GM18870 (cell line): Measurements from ENCODE around the gene SDHC.
A peak's percentile ranks its signal among the peaks of the same experiment; 100 is the strongest.

Experiments used
- ATAC-seq: cut with Tn5 transposase; IDR thresholded peaks from one replicate; pipeline ENCODE4 v1.9.1; 2021; ENCODE audit warnings: moderate library complexity; ENCODE audit not compliant: unreplicated experiment

The SDHC gene, protein sequence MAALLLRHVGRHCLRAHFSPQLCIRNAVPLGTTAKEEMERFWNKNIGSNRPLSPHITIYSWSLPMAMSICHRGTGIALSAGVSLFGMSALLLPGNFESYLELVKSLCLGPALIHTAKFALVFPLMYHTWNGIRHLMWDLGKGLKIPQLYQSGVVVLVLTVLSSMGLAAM

DNA sequence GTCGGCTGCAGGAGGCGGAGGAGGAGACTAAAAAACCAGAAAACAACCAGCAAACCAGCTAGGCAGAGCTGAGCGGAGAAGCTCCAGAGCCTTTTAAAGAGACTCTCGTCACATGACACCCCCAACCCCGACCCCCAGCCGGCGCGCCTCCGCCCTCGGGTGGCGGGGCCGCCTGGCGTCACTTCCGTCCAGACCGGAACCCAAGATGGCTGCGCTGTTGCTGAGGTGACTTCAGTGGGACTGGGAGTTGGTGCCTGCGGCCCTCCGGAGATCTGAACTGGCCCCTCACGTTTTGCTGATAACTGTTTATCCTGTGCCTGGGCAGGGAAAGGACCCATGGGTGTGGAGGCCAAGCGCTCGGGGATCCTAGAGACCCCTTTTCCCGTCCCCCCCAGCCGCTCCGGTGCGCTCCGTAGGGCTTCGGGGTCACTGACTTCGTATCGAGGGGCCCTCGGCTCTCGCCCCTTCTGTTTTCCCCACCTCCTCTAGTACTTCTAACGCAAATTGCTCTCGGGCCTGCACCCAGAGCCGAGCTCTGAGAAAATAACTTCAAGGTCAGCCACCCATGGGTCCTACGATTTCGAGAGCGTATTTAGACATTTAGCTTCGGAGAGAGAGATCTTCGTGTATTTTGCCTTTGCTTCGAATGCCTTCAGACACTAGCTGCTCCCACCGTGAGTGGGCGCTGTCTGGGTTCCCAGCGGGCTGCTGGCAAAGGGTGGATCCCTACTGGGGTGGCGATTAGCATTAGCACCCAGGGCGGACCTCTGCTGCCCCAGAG, at the start of gene SDHC:
Gene SDHC, plus strand, starts transcription at position 181 of the 781 bp plus-strand sequence. Its CDS starts 25 bp downstream, at position 206.
- peak; percentile 83 for ATAC-seq

DNA sequence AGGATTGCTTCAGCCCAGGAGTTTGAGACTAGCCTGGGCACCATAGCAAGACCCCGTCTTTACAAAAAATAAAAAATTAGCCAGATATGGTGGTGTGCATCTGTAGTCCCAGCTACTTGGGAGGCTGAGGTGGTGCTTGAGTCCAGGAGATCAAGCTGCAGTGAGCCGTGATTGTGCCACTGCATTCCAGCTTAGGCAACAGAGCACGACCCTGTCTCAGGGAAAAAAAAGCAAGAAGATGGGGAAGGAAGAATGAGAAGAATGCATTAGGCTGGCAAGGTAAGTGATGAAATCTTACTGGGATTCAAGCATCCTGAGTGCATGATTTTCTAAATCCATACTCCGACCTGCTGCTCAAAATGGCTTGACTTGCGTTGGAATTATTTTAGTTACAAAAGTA, 48.9 kb upstream of the SDHC start:
- ATAC-seq = no peak

DNA sequence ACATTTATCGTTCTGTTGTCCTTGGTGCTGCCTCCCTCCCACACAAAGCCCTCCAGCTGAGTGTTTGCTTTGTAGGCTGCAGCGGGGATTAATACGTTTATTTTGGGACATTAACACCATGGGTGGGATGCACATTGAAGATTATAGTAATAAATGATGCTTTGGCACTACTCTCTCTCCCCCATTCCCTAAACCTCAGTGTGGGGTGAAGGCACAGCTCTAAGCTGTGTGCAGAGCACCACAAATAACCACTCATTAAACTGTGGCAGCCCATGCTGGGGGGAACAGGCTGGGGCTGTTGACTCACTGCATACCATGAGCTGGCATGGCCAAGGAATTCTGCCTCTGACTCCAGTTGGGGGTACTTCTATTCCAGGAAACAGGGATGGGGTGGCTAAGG, 48.0 kb upstream of the SDHC start:
- ATAC-seq = no peak

DNA sequence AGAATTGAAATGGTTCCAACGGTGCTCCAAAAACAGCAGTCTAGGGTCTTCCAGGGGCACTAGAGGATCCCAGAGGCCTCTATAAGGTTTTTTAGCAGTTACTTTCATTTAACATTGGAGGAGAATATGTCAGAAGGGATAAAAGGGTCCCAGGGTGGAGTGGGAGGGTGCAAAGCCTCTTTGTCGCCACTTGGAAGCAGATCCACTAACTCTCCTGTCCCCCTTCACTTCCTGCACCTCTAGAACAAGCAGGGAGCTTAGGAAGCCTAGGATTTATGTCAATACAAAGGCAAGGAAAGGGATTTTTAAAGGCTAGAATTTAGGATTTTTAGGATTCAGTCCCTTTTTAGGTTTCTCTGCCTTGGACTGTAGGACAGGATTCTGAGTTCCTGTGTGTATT, 47.3 kb upstream of the SDHC start:
- no peak for ATAC-seq

DNA sequence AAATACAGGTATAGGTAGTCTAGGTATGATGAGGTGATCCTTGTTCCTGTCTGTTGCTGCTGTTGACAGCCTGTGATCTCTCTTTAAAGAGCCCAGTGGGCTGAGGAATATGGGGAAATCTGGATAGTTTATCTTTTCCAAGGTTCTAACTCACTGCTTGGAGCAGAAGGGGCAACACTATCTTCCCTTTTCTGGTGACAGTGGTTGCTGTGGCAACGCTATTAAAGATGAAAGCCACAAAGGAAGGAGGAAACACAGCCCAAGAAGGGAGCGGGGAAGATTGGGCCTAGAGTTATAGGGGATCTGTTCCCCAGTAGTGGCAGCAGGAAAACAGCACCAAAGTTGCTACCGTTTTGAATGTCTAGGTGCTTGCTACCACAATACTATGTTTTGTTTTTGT, 46.9 kb upstream of the SDHC start:
- no peak for ATAC-seq

DNA sequence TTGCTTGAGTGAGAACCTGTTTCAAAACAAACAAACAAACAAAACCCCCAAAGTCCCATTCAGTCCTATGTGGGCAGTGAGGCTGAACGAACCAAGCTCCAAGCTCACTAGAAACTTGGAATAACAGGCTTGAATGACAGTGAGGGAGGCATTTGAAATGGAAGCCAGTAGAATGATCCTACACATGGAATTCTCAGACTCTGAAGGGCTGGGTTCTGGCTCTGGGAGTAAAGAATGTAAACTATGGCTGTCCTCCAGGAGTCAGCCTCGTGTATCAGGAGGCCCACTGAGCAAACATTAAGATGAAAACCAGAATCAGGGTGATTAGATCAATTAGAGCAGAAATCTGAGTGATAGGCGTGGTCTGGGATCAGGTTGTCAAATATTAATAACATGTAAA, 40.8 kb upstream of the SDHC start:
- no peak for ATAC-seq

DNA sequence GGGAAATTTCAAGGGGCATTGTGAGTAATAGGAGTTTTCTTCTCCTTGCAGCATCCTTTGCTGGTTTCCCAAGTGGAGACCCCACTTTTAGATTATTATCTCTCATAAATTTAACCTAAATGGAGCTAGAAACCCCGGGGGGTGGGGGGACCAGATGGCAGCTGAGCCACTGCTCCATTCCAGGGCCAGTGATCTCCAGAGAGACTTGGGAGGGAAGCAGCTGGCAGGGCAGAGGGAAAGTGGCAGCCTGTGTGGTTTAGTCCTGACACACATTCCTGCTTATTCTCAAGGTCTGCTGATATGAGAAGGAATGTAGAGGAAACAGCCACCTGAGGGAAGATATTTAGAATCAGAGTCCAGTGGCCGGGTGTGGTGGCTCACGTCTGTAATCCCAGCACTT, 39.3 kb upstream of the SDHC start:
- no peak for ATAC-seq

DNA sequence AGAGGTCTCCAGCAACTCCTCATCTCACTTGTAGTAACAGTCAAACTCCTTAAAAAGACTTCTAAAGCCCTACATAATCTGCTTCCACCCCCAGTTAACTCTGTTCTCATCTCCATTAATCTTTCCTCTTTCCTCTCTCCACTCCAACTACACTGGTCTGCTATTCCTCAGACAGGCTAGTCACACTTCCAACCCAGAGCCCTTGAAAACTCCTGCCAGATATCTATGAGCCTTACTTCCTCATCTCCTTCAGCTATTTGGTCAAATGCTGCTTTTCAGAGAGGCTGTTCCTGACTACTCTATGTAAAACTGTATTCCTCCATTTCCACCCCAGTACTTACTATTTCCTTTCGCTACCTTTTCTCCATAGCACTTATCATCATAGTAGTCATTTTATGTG, 31.2 kb upstream of the SDHC start:
- no peak for ATAC-seq

DNA sequence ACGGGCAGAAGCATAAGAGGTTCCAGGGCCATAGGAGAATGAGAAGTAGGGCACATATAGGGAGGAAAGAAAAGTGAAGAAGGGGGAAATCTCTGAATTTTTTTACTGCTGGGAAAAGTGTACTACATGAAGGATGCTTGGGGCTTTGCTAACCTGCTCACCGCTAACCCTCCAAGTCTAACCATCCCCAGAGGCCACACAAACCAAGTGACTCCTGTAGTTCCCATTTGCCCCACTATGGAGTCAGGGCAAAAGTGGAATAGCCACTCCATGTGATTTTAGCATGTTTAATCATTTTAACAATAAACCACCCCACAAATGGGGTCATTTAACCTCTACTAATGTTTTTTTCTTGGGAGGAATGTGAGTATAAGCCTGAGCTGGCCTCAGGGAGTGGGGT, 29.1 kb upstream of the SDHC start:
- no peak for ATAC-seq

DNA sequence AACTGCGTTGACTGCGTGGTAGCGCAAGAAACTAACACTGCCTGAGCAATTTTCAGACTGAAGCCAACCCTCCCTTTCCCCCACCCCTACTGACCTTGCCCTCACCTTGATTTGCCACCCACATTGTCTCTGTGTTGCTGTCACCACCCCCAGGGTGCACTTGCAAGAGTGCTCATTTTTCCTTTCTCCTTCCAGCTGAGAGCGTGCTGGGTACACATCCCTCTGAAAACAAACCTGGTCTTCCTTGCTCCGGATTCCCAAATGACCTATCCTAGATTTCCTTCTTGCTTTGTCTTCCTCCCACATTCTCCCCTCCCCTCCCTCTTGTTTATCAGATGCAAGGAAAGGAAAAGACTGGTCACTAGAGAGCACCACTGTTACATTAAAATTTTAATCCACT, 28.7 kb upstream of the SDHC start:
- ATAC-seq = no peak

DNA sequence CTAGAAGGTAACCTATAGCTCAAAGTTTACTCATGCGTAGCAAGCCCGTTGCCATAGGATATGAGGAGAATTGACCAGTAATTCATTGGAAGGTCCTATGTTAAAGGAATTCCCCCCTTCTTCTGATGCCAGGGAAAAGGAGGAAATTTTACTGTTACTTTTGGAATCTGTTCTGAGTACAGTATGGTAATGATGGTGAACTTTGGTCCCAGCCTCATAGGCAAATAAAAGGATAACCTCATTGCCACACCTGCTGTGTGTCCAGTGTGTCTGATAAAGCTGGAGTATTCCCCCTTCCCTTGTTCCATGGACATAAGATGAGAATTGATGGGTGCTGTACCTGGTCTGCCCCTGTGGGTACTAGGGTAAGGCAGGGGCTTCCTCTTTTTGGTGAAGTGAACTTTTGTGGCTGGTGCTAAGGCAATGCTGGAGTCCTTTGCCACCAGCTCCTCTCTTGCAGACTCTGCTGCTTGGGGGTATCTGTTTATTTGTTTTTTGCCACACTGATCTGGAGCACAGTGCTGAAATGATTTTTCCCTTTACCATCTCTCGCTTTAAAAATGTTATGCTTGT, 26.6 kb upstream of the SDHC start:
- no peak for ATAC-seq

DNA sequence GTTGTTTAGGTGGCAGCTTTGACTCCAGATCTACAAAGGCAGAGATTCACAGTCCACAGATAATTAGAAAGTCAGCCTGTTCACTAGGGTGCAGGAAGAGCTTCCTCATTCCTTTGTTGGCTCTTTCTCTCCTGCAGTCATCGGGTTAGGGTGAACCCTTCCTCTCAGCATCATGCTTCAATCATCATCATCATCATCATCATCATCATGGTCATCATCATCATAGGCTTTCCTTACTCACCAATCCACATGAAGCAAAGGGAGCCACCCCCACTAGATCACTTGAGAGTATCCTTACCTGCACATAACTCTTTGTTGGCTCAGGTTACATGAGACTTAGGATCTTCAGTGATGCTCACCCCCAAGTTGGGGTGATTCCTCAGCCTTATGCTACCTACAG, 23.4 kb upstream of the SDHC start:
- ATAC-seq = no peak

DNA sequence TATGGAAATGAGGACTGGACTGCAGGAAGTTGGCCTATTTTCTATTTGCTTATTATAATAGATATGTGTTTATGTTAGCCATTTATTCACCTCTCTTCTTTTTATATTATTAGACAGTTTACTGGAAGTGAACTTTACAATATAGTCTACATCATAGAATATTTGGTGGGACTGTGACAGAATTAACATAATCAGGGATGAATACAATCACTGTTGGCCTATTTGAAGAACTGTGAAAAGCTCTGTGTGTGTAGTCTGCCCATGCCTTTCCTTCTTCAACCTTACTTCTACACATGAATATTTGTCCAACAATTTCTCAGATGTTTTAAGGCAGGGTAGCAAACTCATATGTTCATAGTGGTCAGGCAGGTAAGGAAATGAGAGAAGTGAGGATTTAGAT, 16.8 kb upstream of the SDHC start:
- no peak for ATAC-seq

DNA sequence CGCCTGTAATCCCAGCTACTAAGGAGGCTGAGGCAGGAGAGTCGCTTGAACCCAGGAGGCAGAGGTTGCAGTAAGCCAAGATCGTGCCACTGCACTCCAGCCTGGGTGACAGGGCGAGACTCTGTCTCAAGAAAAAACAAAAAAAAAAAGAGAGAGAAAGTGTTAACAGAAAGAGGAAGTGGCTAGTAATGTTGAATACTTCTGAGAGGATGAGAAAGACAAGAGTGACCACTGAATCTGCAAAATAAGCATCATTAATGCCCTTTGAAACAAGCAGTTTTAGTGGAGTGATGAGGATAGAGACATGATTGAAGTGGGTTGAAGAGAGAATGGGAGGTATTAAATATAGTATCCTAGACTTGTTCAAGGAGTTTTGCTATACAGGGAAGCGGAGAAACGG, 16.1 kb upstream of the SDHC start:
- no peak for ATAC-seq

DNA sequence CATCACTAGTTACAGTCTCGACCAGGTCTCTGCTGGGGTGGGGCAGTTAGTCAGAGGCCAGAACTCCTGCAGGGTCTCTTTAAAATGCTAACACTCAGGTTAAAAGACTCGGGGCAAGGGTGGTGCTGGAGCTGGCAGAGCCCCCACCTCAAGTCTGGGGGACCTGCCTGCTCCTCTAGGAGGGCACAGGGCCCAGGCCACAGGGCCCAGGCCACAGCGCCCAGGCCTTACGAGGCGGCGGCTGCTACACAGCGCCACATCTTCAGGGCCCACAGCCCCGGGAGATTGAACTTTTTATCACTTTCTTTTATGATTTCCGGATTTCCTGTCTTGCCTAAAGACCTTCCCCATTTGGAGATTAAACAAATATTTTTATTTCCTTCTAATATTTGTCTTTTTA, 14.8 kb upstream of the SDHC start:
- ATAC-seq = no peak

DNA sequence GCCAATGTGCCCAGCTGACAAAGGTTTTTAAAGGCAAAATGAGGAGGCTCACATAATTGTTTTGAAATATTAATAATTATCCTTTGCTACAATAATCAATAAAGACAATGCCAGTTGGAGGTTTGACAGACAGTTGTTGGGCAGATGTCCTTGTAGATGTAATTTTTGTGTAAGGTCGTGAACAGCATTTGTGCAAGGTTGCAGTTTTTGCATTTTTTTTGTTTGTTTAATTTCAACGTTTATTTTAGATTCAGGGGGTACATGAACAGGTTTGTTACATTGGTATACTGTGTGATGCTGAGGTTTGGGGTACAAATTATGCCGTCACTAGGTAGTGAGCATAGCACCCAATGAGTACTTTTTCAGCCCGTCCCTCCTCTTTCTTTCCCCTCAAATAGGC, 13.7 kb upstream of the SDHC start:
- no peak for ATAC-seq

DNA sequence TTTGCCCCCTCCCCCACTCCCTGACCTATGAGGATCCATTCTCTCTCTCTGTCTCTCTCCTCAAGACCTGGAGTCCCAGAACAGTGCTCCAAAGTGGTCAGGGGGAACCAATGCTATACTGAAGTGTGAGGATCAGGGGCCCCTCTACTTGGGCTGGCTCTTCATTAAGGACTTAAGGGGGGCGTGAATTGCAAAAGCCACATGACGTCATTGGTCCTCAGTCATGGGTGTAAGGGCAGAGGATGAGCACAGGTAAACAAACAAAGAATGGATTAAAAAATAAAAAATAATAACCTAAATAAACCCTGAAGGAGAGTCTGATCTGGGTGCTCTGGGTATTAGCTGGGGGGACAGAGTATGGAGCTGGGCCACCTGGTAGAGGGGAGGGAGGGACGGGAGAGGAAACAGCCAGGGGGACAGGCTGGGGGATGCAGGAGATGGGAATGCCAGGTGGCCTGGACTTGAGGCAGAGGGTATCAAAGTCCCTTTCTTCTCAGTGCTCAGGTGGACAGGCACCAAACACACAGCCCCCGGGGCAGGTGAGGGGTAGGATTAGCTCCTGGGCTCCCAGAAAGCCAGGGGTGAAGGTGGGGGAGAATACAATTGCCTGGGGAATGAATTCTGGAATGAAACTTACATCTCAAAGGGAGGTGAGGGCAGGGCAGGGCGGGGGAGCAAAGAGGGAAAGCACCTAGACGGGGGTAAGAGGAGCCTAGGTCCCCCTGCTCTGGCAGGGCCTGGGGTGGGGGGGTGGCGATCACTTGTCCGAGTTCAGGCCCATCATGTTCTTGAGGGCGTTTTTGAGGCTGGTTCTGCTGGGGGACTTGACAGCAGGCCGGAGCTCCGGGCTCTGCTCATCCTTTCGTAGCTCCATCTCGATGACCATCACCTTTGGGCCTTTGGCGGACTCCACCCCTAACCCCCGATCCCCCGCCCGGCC, 9.0 kb upstream of the SDHC start:
- no peak for ATAC-seq

DNA sequence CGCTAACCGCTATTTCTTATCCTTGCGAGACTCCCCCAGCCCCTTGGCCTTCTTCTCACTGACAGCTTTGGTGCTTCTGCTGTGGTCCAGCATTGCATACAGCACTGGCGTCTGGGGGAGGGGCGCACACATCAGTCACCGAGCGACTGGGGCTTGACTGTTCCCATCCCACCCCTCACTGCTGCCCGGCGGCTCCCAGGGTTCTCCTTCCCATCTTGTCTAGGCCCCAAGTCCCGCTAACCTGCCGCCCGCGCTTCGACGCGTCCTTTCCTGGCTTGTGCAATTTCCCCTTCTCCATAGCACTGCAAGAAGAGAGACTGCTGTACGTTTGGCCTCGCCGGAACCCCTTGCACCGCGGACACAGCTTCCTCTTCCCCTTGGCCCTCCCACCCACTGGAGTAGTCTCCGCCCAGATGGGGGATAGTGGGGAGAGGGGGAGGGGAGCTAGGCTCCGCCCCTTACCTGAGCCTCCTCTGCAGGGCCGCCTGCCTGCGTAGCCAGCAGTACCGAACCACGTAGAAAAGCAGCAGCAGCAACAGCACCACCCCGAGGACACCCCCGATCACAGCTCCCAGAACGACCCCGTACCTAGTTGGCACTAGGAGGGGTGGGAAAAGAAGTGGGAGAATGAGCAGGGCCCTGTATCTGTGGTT, 8.2 kb upstream of the SDHC start:
- no peak for ATAC-seq

DNA sequence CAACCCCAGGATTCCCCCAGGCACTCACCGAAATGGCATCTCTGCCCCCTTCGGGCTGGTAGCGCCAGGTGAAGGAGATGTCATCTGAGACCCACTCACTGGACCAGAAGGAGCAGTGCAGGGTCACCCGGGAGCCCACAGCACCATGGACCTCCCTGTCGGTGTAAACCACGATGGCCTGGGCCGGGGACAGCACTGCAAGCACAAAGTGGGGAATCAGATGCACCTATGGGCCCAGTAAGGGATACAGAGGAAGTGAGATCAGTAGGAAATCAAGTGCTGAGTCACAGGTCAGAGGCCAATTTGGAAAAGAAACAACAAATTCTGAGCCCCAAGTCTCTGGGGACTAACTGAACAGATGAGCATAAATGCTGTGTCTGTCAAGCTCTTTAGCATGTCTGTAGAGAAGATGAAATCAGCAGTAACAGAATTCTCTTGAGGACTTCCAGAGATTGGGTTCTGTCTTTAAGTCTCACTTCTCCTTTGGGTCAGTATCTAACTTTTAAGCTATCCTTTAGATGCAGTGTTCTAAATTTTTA, 6.9 kb upstream of the SDHC start:
- ATAC-seq = no peak

DNA sequence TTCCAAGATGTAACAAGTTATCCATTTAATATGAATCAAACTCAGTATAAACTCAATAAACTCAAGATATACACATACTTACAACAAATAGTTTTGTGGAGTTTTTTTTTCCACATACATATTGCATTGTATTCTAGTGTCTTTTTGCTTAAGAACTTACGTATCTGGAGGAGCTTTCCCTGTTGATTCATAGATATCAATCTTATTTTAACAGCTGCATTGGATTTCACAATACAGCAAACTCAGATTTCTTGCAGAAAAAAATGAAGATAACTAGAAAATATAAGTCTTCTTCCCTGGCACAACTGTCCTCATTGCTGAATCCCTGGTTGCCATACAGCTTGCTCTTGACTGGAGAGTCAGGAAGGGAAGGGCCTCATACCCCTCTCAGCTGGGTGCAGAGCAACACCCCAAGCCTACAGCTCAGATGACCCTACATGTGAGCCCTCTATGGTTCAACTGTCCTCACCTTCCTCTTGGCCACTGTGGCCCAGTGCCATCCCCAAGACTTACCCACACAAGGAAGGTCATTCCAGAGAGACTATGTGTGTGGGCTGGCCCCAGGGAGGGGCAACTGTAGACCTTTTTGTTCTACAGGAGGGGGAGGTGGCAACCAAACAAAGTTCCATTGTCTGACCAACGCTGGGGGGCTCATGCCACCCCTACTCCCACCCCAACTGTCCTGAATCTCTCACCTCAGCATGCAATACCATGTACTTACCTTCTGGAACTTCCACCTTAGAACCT, 6.1 kb upstream of the SDHC start:
- ATAC-seq = no peak
